Panc1 (cell line): ENCODE results near the gene SLC46A2. TPM values are rescaled to one million over a fixed set of nuclear protein-coding genes. Genes with fewer than 3 reads are reported as not detected.

ENCODE experiments used
- ATAC-seq: fragments of 200-7000 bp; cut with Tn5 transposase; 2 replicates; pipeline ENCODE4 v1.9.1; 2020; ENCODE audit warnings: mild to moderate bottlenecking, moderate library complexity
- Bru-seq: library from RNA; stranded (reverse); fragments of 400-500 nt; gene quantifications from one replicate; lab custom pipeline; 2021; lab: Mats Ljungman, UMichigan
- BruChase-seq, 2 experiments: library from RNA; stranded (reverse); fragments of 400-500 nt; gene quantifications; one replicate each; lab custom pipeline; 2021; lab: Mats Ljungman, UMichigan
- BruUV-seq: library from RNA; stranded (reverse); fragments of 400-500 nt; replicated peaks from 2 replicates; lab custom pipeline; 2021; lab: Mats Ljungman, UMichigan
- CTCF ChIA-PET: fragments of 300-600 bp; sonication (Branson Sonifier 250); formaldehyde crosslinking; loops from one replicate; lab custom pipeline; 2022; ENCODE audit warnings: antibody characterized with exemption; lab: Charles Lee
- POLR2A ChIA-PET: fragments of 300-600 bp; sonication (Branson Sonifier 250); formaldehyde crosslinking; loops from one replicate; lab custom pipeline; 2022; ENCODE audit warnings: antibody characterized with exemption; lab: Charles Lee
- DNase-seq: peaks from one replicate; pipeline ENCODE4 v3.0.0-alpha.2; 2010; ENCODE audit warnings: low read depth, low spot score
- H3K27ac ChIP-seq: 2 replicates; pipeline ENCODE4 v1.5.1; 2011; ENCODE audit warnings: mild to moderate bottlenecking, low read length, inconsistent platforms
- H3K27me3 ChIP-seq: fragments of 200-500 bp; sonication (Bioruptor generic); 2 replicates; pipeline ENCODE4 v1.6.0; 2014; ENCODE audit warnings: low read length, inconsistent platforms; ENCODE audit not compliant: control insufficient read depth, insufficient read depth
- H3K36me3 ChIP-seq: fragments of 200-500 bp; sonication (Bioruptor generic); 2 replicates; pipeline ENCODE4 v1.5.1; 2014; ENCODE audit warnings: inconsistent platforms, mild to moderate bottlenecking, low read length, moderate library complexity; ENCODE audit not compliant: control insufficient read depth, insufficient read depth
- H3K4me1 ChIP-seq: 2 replicates; pipeline ENCODE4 v1.5.1; 2011; ENCODE audit warnings: inconsistent platforms, mild to moderate bottlenecking, low read length, moderate library complexity; ENCODE audit not compliant: control insufficient read depth, insufficient read depth
- H3K4me3 ChIP-seq, 2 experiments: 2 replicates each; pipeline ENCODE4 v1.5.1; 2011 to 2012; ENCODE audit warnings: low read depth in 2 of 2, low read length in 2 of 2, mild to moderate bottlenecking in 2 of 2, inconsistent platforms in 1 of 2, moderate library complexity in 1 of 2
- H3K9me3 ChIP-seq: fragments of 200-500 bp; sonication (Bioruptor generic); 2 replicates; pipeline ENCODE4 v1.5.1; 2014; ENCODE audit warnings: low read depth, mild to moderate bottlenecking, inconsistent platforms, low read length, moderate library complexity; ENCODE audit not compliant: control insufficient read depth, insufficient read depth
- POLR2AphosphoS5 ChIP-seq: IDR thresholded peaks from 2 replicates; pipeline ENCODE4 v1.6.1; 2012; ENCODE audit warnings: mild to moderate bottlenecking, low read depth, low read length, moderate library complexity
- SIN3A ChIP-seq: IDR thresholded peaks from 2 replicates; pipeline ENCODE4 v1.6.1; 2012; ENCODE audit warnings: low read depth, mild to moderate bottlenecking, low read length, moderate library complexity, borderline replicate concordance; ENCODE audit not compliant: insufficient read depth
- TCF7L2 ChIP-seq: IDR thresholded peaks from 2 replicates; pipeline ENCODE4 v1.6.1; 2011; ENCODE audit warnings: mild to moderate bottlenecking, low read depth, low read length, inconsistent platforms
- in situ Hi-C: cut with HindIII; loops from 2 replicates; pipeline ENCODE4 v1.10.0; 2016; ENCODE audit warnings: low sequenced_read_pairs, low pct_unique_long_range_greater_than_20kb
- intact Hi-C: fragments of 100-400 bp; cut with micrococcal nuclease; formaldehyde crosslinking; loops from one replicate; pipeline ENCODE4 v1.10.0; 2022; ENCODE audit not compliant: unreplicated experiment
- long read RNA-seq: library from polyadenylated mRNA; unstranded; transcript quantifications from one replicate; pipeline ENCODE4 v2.0.0, GENCODE V29; 2021; ENCODE audit not compliant: unreplicated experiment
- polyA plus RNA-seq: library from polyadenylated mRNA; unstranded; fragments of >200 nt; gene quantifications from one replicate; pipeline ENCODE4 v1.2.1, GENCODE V29; 2012; ENCODE audit warnings: missing spikeins; ENCODE audit not compliant: insufficient read length
- total RNA-seq: library from RNA; stranded (reverse); gene quantifications from one replicate; pipeline ENCODE4 v1.2.1, GENCODE V29; 2021; ENCODE audit not compliant: unreplicated experiment
- TF ChIP-seq, protein P1 (sequence below), 2 experiments: IDR thresholded peaks; 2 replicates each; pipeline ENCODE4 v1.6.1; 2011 to 2012; ENCODE audit warnings: low read depth in 2 of 2, control low read depth in 1 of 2, low read length in 1 of 2, mild to moderate bottlenecking in 1 of 2, moderate library complexity in 1 of 2; ENCODE audit not compliant: insufficient read depth in 1 of 2
- TF ChIP-seq, protein P2 (sequence below): fragments of 450-650 bp; IDR thresholded peaks from 2 replicates; pipeline ENCODE4 v1.5.1; 2017; ENCODE audit warnings: mild to moderate bottlenecking

The SLC46A2 gene, protein sequence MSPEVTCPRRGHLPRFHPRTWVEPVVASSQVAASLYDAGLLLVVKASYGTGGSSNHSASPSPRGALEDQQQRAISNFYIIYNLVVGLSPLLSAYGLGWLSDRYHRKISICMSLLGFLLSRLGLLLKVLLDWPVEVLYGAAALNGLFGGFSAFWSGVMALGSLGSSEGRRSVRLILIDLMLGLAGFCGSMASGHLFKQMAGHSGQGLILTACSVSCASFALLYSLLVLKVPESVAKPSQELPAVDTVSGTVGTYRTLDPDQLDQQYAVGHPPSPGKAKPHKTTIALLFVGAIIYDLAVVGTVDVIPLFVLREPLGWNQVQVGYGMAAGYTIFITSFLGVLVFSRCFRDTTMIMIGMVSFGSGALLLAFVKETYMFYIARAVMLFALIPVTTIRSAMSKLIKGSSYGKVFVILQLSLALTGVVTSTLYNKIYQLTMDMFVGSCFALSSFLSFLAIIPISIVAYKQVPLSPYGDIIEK
- total RNA-seq, result not detected
- not detected for polyA plus RNA-seq
- Bru-seq, nascent RNA, result percentile 7 among the genes with signal in this experiment
- BruChase-seq, experiment 1, labeled RNA remaining after a 2-hour chase, result not detected
- BruChase-seq, experiment 2, labeled RNA remaining after a 6-hour chase, result not detected
- long read RNA-seq, result 0 reads

DNA sequence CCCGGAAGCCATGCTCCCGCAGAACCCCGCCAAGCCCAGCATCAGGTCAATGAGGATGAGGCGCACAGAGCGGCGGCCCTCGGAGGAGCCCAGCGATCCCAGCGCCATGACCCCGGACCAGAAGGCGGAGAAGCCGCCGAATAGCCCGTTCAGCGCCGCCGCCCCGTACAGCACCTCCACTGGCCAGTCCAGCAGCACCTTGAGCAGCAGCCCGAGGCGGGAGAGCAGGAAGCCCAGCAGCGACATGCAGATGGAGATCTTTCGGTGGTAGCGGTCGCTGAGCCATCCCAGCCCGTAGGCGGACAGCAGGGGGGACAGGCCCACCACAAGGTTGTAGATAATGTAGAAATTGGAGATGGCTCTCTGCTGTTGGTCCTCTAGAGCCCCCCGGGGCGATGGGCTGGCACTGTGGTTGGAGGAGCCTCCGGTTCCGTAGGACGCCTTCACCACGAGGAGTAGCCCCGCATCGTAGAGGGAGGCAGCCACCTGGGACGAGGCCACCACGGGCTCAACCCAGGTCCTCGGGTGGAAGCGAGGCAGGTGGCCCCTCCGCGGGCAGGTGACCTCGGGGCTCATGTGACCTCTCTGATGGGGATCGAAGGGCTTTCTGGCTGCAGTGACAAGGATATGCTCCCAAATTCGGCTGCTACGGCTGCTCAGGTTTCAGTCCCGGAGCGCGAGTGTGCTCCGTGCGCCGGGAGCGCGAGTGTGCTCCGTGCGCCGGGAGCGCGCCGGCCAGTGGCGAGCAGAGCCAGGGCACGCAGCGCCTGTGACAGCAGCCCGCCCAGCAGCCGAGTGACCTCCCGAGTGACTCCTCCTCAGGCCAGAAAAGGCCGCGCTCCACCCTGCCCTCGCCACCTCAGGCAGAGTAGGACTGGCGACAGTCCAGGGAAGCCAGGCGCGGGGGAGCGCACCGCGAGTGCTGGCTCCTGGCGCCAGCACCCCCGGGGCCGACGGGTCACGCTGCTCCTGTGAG is at the start of gene SLC46A2:
Gene SLC46A2 (minus strand): TSS at position 771 of the 976 bp plus-strand sequence. CDS start 195 bp downstream, at position 576.
- ChIA-PET CTCF (no interaction called here), POLR2A (no interaction called here)
- Histone ChIP-seq H3K36me3 (no peaks in the 10 kb centered on the region), H3K4me1 (no peaks in the 10 kb centered on the region), H3K27ac (no peak within 1 kb of the TSS), H3K4me3 (peak within 1 kb of the TSS in 1 of 2 experiments; percentile 11; a peak in 1 of 4 replicates), H3K27me3 (no peaks in the 10 kb centered on the region), H3K9me3 (no peaks in the 10 kb centered on the region)
- no peak for DNase-seq
- BruUV-seq, result no TSS peak
- TF ChIP-seq TCF7L2, result no peak
- no peak for TF ChIP-seq SIN3A
- TF ChIP-seq, protein P1, sequence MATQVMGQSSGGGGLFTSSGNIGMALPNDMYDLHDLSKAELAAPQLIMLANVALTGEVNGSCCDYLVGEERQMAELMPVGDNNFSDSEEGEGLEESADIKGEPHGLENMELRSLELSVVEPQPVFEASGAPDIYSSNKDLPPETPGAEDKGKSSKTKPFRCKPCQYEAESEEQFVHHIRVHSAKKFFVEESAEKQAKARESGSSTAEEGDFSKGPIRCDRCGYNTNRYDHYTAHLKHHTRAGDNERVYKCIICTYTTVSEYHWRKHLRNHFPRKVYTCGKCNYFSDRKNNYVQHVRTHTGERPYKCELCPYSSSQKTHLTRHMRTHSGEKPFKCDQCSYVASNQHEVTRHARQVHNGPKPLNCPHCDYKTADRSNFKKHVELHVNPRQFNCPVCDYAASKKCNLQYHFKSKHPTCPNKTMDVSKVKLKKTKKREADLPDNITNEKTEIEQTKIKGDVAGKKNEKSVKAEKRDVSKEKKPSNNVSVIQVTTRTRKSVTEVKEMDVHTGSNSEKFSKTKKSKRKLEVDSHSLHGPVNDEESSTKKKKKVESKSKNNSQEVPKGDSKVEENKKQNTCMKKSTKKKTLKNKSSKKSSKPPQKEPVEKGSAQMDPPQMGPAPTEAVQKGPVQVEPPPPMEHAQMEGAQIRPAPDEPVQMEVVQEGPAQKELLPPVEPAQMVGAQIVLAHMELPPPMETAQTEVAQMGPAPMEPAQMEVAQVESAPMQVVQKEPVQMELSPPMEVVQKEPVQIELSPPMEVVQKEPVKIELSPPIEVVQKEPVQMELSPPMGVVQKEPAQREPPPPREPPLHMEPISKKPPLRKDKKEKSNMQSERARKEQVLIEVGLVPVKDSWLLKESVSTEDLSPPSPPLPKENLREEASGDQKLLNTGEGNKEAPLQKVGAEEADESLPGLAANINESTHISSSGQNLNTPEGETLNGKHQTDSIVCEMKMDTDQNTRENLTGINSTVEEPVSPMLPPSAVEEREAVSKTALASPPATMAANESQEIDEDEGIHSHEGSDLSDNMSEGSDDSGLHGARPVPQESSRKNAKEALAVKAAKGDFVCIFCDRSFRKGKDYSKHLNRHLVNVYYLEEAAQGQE (IDR thresholded peaks at IDR 0.05; ENCODE audit: insufficient read depth in 1 of 2, low read depth in 2 of 2, low read length in 1 of 2), result no peak
- TF ChIP-seq, protein P2, sequence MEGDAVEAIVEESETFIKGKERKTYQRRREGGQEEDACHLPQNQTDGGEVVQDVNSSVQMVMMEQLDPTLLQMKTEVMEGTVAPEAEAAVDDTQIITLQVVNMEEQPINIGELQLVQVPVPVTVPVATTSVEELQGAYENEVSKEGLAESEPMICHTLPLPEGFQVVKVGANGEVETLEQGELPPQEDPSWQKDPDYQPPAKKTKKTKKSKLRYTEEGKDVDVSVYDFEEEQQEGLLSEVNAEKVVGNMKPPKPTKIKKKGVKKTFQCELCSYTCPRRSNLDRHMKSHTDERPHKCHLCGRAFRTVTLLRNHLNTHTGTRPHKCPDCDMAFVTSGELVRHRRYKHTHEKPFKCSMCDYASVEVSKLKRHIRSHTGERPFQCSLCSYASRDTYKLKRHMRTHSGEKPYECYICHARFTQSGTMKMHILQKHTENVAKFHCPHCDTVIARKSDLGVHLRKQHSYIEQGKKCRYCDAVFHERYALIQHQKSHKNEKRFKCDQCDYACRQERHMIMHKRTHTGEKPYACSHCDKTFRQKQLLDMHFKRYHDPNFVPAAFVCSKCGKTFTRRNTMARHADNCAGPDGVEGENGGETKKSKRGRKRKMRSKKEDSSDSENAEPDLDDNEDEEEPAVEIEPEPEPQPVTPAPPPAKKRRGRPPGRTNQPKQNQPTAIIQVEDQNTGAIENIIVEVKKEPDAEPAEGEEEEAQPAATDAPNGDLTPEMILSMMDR, result no peak
- TF ChIP-seq POLR2AphosphoS5, result no peak
- in situ Hi-C loops, result no loop called here
- peak; percentile 44; the same call in 1 of the 2 replicates for ATAC-seq
- intact Hi-C loops, result no loop called here

DNA sequence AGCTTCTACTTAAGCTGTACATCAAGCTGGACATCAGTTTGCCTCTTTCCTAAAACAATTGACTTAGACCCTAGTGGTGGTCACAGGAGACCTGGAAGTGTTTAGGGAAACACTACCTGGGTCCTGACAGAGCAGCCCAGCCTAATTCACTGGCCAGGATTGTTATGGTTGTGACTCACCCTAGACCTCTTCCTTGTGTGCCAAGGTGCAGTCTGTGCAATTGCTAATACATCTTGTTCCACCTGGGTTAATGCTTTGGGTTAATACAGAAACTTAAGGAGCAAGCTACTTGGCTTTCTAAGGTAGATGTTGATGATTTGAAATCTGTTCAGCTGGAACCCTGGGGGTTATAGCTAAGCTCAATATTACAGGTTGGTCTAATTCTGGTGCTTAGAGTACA is 48.7 kb upstream of the SLC46A2 start:
- no peak for TF ChIP-seq SIN3A
- TF ChIP-seq, protein P2, result no peak
- TF ChIP-seq TCF7L2, result no peak
- TF ChIP-seq, protein P1 (IDR thresholded peaks at IDR 0.05; ENCODE audit: insufficient read depth in 1 of 2, low read depth in 2 of 2, low read length in 1 of 2), result no peak
- no peak for TF ChIP-seq POLR2AphosphoS5
- no TSS peak for BruUV-seq
- H3K4me1 ChIP-seq, result no peaks in the 10 kb centered on the region
- H3K27ac ChIP-seq, result no peak overlapping the region
- H3K27me3 ChIP-seq, result 0 out of 2 replicates have a peak, but pooled peaks cover 2% of the 10 kb centered on the region
- ChIA-PET CTCF (no interaction called here), POLR2A (no interaction called here)
- no peak for DNase-seq
- intact Hi-C loops (no loop called here), in situ Hi-C loops (no loop called here)
- no peaks in the 10 kb centered on the region for H3K9me3 ChIP-seq
- no peak overlapping the region for H3K4me3 ChIP-seq
- no peak for ATAC-seq
- H3K36me3 ChIP-seq, result no peaks in the 10 kb centered on the region
